Caco-2 (cell line): ENCODE data around the gene OTULINL. TPM values are rescaled to one million over a fixed set of nuclear protein-coding genes. Genes with fewer than 3 reads are reported as not detected.

Source experiments
- BruUV-seq: library from RNA; stranded (reverse); fragments of 400-500 nt; replicated peaks from 2 replicates; lab custom pipeline; 2021; lab: Mats Ljungman, UMichigan
- CTCF ChIA-PET: fragments of 300-600 bp; sonication (Branson Sonifier 250); formaldehyde crosslinking; loops from one replicate; lab custom pipeline; 2022; ENCODE audit warnings: antibody characterized with exemption; lab: Charles Lee
- POLR2A ChIA-PET: fragments of 300-600 bp; sonication (Branson Sonifier 250); formaldehyde crosslinking; loops from one replicate; lab custom pipeline; 2022; ENCODE audit warnings: antibody characterized with exemption; lab: Charles Lee
- DNase-seq, 2 experiments: peaks; one replicate each; pipeline versions ENCODE4 v3.0.0 to v3.0.0-alpha.2; 2020 to 2022
- H3K27me3 ChIP-seq: replicated peaks from 2 replicates; pipeline ENCODE4 v1.6.0; 2011; ENCODE audit warnings: low read length; ENCODE audit not compliant: control insufficient read depth, insufficient read depth
- H3K36me3 ChIP-seq: 2 replicates; pipeline ENCODE4 v1.5.1; 2011; ENCODE audit warnings: low read length; ENCODE audit not compliant: control insufficient read depth, insufficient read depth
- H3K4me1 ChIP-seq: fragments of 250-450 bp; sonication (Bioruptor Pico); 2 replicates; pipeline ENCODE4 v1.5.1; 2020; ENCODE audit warnings: mild to moderate bottlenecking
- H3K4me3 ChIP-seq: 2 replicates; pipeline ENCODE4 v1.5.1; 2011; ENCODE audit warnings: low read depth, mild to moderate bottlenecking, control low read depth, low read length
- H3K9me3 ChIP-seq: fragments of 250-450 bp; sonication (Bioruptor Pico); 2 replicates; pipeline ENCODE4 v1.5.1; 2020; ENCODE audit warnings: mild to moderate bottlenecking, moderate library complexity
- H3K27ac Mint-ChIP-seq: one replicate; pipeline ENCODE4 v1.8.0; 2022; ENCODE audit warnings: mixed read lengths; ENCODE audit not compliant: unreplicated experiment
- H3K27me3 Mint-ChIP-seq: one replicate; pipeline ENCODE4 v1.8.0; 2022; ENCODE audit warnings: mixed read lengths; ENCODE audit not compliant: insufficient read depth, unreplicated experiment
- H3K36me3 Mint-ChIP-seq: one replicate; pipeline ENCODE4 v1.8.0; 2022; ENCODE audit warnings: mild to moderate bottlenecking, mixed read lengths; ENCODE audit not compliant: insufficient read depth, unreplicated experiment
- H3K4me1 Mint-ChIP-seq: one replicate; pipeline ENCODE4 v1.8.0; 2022; ENCODE audit warnings: low read depth, mixed read lengths; ENCODE audit not compliant: unreplicated experiment
- H3K4me3 Mint-ChIP-seq: one replicate; pipeline ENCODE4 v1.8.0; 2022; ENCODE audit warnings: mild to moderate bottlenecking, moderate library complexity, mixed read lengths; ENCODE audit not compliant: unreplicated experiment
- H3K9me3 Mint-ChIP-seq: one replicate; pipeline ENCODE4 v1.8.0; 2022; ENCODE audit warnings: mixed read lengths; ENCODE audit not compliant: unreplicated experiment
- CTCF ChIP-seq, 2 experiments: fragments of 200-600 bp in 1 of 2; IDR thresholded peaks; 1 replicate in 1 of 2; 2 replicates in 1 of 2; pipeline versions ENCODE4 v1.5.1 to v1.8.0; 2011 to 2022; ENCODE audit warnings: antibody characterized with exemption in 1 of 2, control low read depth in 1 of 2, inconsistent platforms in 1 of 2, low read depth in 1 of 2, low read length in 1 of 2, mild to moderate bottlenecking in 1 of 2, moderate library complexity in 1 of 2; ENCODE audit not compliant: insufficient read depth in 1 of 2, severe bottlenecking in 1 of 2, unreplicated experiment in 1 of 2
- intact Hi-C: fragments of 100-400 bp; cut with micrococcal nuclease; formaldehyde crosslinking; loops from one replicate; pipeline ENCODE4 v1.10.0; 2022; ENCODE audit not compliant: unreplicated experiment
- total RNA-seq: library from RNA; stranded (reverse); gene quantifications from 2 replicates; pipeline ENCODE4 v1.2.3, GENCODE V29; 2022

OTULINL gene
- total RNA-seq, 1 experiment from 2014 or later, result 18.3 TPM

- Mint-ChIP-seq H3K4me3 (no peak overlapping the region), H3K4me1 (no peaks in the 10 kb centered on the region), H3K9me3 (no peaks in the 10 kb centered on the region), H3K36me3 (no peaks in the 10 kb centered on the region), H3K27me3 (peaks cover 15% of the 10 kb centered on the region), H3K27ac (no peak overlapping the region)
- Histone ChIP-seq H3K27me3 (no peaks in the 10 kb centered on the region), H3K9me3 (no peaks in the 10 kb centered on the region), H3K4me3 (no peak overlapping the region), H3K36me3 (no peaks in the 10 kb centered on the region), H3K4me1 (no peaks in the 10 kb centered on the region)
- POLR2A ChIA-PET, result no interaction called here
- intact Hi-C loops, result no loop called here
- TF ChIP-seq CTCF (IDR thresholded peaks at IDR 0.05; ENCODE audit: insufficient read depth in 1 of 2, low read depth in 1 of 2, low read length in 1 of 2, severe bottlenecking in 1 of 2, unreplicated experiment in 1 of 2), result no peak
- CTCF ChIA-PET, result no interaction called here
- no TSS peak for BruUV-seq
- no peak for DNase-seq
These were observed 59.2 kb downstream of the OTULINL start for GRCh38 chr5:14640765-14641164.

- DNase-seq, result no peak
- no TSS peak for BruUV-seq
- POLR2A ChIA-PET, result no interaction called here
- H3K4me3 Mint-ChIP-seq, result no peak overlapping the region
- Histone ChIP-seq H3K9me3 (no peaks in the 10 kb centered on the region), H3K27me3 (no peaks in the 10 kb centered on the region), H3K4me3 (no peak overlapping the region), H3K4me1 (no peaks in the 10 kb centered on the region), H3K36me3 (no peaks in the 10 kb centered on the region)
- CTCF ChIA-PET, result interaction anchor here (0.6 kb wide), 1 partner anchor 21 kb away, joined by 6 read pairs; no protein-coding TSS in a partner anchor
- peaks cover 12% of the 10 kb centered on the region for H3K27me3 Mint-ChIP-seq
- H3K27ac Mint-ChIP-seq, result no peak overlapping the region
- no peaks in the 10 kb centered on the region for H3K36me3 Mint-ChIP-seq
- H3K9me3 Mint-ChIP-seq, result no peaks in the 10 kb centered on the region
- TF ChIP-seq CTCF (IDR thresholded peaks at IDR 0.05; ENCODE audit: insufficient read depth in 1 of 2, low read depth in 1 of 2, low read length in 1 of 2, severe bottlenecking in 1 of 2, unreplicated experiment in 1 of 2), result no peak
- H3K4me1 Mint-ChIP-seq, result no peaks in the 10 kb centered on the region
- intact Hi-C loops, result loop anchor here (5.0 kb wide), 2 partner anchors 147 to 657 kb away; no protein-coding TSS in a partner anchor
These were observed 63.1 kb downstream of the OTULINL start for GRCh38 chr5:14644623-14645237.

GRCh38 chr5:14650052-14650451 is 68.5 kb downstream of the OTULINL start:
- intact Hi-C loops, result no loop called here
- Histone ChIP-seq H3K4me3 (no peak overlapping the region), H3K9me3 (no peaks in the 10 kb centered on the region), H3K4me1 (no peaks in the 10 kb centered on the region), H3K27me3 (no peaks in the 10 kb centered on the region), H3K36me3 (no peaks in the 10 kb centered on the region)
- peaks cover 25% of the 10 kb centered on the region for H3K27me3 Mint-ChIP-seq
- TF ChIP-seq CTCF (IDR thresholded peaks at IDR 0.05; ENCODE audit: insufficient read depth in 1 of 2, low read depth in 1 of 2, low read length in 1 of 2, severe bottlenecking in 1 of 2, unreplicated experiment in 1 of 2), result no peak
- no peaks in the 10 kb centered on the region for H3K36me3 Mint-ChIP-seq
- no peak overlapping the region for H3K27ac Mint-ChIP-seq
- no peak overlapping the region for H3K4me3 Mint-ChIP-seq
- no TSS peak for BruUV-seq
- CTCF ChIA-PET, result interaction anchor here (0.6 kb wide), 1 partner anchor 672 kb away, joined by 3 read pairs; no protein-coding TSS in a partner anchor
- no peak for DNase-seq
- POLR2A ChIA-PET, result no interaction called here
- no peaks in the 10 kb centered on the region for H3K4me1 Mint-ChIP-seq
- H3K9me3 Mint-ChIP-seq, result no peaks in the 10 kb centered on the region
